ENCODE results near the gene UBE3A. TPM values are rescaled to one million over a fixed set of nuclear protein-coding genes. Genes with fewer than 3 reads are reported as not detected.

UBE3A gene
- total RNA-seq, 1 donor: 80.3 TPM

GRCh38 chr15:25287823-25288222 is 151.0 kb downstream of the UBE3A start:
- DNase-seq (ENCODE audit: low read depth): no peak
- TF ChIP-seq, protein P1, sequence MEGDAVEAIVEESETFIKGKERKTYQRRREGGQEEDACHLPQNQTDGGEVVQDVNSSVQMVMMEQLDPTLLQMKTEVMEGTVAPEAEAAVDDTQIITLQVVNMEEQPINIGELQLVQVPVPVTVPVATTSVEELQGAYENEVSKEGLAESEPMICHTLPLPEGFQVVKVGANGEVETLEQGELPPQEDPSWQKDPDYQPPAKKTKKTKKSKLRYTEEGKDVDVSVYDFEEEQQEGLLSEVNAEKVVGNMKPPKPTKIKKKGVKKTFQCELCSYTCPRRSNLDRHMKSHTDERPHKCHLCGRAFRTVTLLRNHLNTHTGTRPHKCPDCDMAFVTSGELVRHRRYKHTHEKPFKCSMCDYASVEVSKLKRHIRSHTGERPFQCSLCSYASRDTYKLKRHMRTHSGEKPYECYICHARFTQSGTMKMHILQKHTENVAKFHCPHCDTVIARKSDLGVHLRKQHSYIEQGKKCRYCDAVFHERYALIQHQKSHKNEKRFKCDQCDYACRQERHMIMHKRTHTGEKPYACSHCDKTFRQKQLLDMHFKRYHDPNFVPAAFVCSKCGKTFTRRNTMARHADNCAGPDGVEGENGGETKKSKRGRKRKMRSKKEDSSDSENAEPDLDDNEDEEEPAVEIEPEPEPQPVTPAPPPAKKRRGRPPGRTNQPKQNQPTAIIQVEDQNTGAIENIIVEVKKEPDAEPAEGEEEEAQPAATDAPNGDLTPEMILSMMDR (IDR thresholded peaks at IDR 0.05; ENCODE audit: insufficient read depth, low read length): no peak
- no peak overlapping the region for H3K4me3 ChIP-seq (ENCODE audit: low read depth, low read length)
